WTC11 (cell line): Measurements from ENCODE around the gene LPP.

Experiments used
- CBFB ChIP-seq: sonication (generic); formaldehyde crosslinking; IDR thresholded peaks from 2 replicates; pipeline ENCODE4 v1.8.1; 2022; ENCODE audit warnings: mild to moderate bottlenecking, low read depth, missing genetic modification reagents
- CTCF ChIP-seq: fragments of 200-600 bp; IDR thresholded peaks from 2 replicates; pipeline ENCODE4 v1.8.0; 2022; ENCODE audit warnings: antibody characterized with exemption
- NR1H2 ChIP-seq: sonication (generic); formaldehyde crosslinking; IDR thresholded peaks from 2 replicates; pipeline ENCODE4 v1.9.0; 2021; ENCODE audit warnings: mild to moderate bottlenecking, moderate library complexity, missing genetic modification reagents
- NR3C1 ChIP-seq: sonication (generic); formaldehyde crosslinking; conservative IDR thresholded peaks from 2 replicates; pipeline ENCODE4 v1.8.1; 2023; ENCODE audit warnings: low read depth, mild to moderate bottlenecking, missing genetic modification reagents
- PRRX2 ChIP-seq: fragments of 250-450 bp; sonication (Bioruptor Pico); IDR thresholded peaks from 2 replicates; pipeline ENCODE4 v1.8.0; 2021; ENCODE audit warnings: mild to moderate bottlenecking
- SP1 ChIP-seq: sonication (generic); formaldehyde crosslinking; conservative IDR thresholded peaks from 2 replicates; pipeline ENCODE4 v1.8.1; 2022; ENCODE audit warnings: missing genetic modification reagents
- ZNF416 ChIP-seq: fragments of 250-450 bp; sonication (Bioruptor Pico); IDR thresholded peaks from 2 replicates; pipeline ENCODE4 v1.9.0; 2021; ENCODE audit warnings: mild to moderate bottlenecking, inconsistent platforms
- TF ChIP-seq, protein P1 (sequence below): sonication (generic); formaldehyde crosslinking; IDR thresholded peaks from 2 replicates; pipeline ENCODE4 v1.8.0; 2022; ENCODE audit warnings: mild to moderate bottlenecking, missing genetic modification reagents
- TF ChIP-seq, protein P2 (sequence below): sonication (generic); formaldehyde crosslinking; IDR thresholded peaks from 2 replicates; pipeline ENCODE4 v1.8.1; 2022; ENCODE audit warnings: low read depth, mild to moderate bottlenecking, moderate library complexity, missing genetic modification reagents, borderline replicate concordance

DNA sequence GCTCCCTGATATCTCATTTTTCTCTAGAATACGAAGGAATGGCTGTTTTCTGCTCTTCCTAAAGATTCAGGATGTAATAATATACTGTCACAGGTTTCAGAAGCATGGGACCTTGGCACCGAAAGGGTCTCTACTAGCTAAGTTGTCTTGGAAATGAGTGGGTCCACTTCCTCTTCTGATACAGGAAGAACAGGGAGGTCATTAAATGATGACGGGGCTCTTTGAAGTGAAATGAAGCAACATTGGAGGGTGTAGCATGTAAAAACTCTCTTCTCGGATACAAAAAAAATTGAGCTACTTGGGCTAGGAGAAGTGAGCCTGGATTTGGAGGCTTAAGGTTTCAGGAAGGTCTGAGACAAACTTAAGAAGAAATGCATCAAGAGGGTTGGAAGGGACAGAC lies 668.0 kb downstream of the LPP start:
- TF ChIP-seq CTCF (no peak), PRRX2 (CRISPR knock-in tag) (no peak), SP1 (CRISPR knock-in tag) (no peak), NR1H2 (no peak), CBFB (no peak), NR3C1 (CRISPR knock-in tag) (no peak), ZNF416 (CRISPR knock-in tag) (no peak)
- TF ChIP-seq, protein P1, sequence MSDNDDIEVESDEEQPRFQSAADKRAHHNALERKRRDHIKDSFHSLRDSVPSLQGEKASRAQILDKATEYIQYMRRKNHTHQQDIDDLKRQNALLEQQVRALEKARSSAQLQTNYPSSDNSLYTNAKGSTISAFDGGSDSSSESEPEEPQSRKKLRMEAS (CRISPR knock-in tag) = no peak
- TF ChIP-seq, protein P2, sequence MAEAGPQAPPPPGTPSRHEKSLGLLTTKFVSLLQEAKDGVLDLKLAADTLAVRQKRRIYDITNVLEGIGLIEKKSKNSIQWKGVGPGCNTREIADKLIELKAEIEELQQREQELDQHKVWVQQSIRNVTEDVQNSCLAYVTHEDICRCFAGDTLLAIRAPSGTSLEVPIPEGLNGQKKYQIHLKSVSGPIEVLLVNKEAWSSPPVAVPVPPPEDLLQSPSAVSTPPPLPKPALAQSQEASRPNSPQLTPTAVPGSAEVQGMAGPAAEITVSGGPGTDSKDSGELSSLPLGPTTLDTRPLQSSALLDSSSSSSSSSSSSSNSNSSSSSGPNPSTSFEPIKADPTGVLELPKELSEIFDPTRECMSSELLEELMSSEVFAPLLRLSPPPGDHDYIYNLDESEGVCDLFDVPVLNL (CRISPR knock-in tag) = no peak
